GM12874 (cell line): ENCODE measurements around the gene RNASEL.

Experiments used
- TF ChIP-seq, protein P1 (sequence below): IDR thresholded peaks from 2 replicates; pipeline ENCODE4 v1.5.1; 2011; ENCODE audit warnings: low read depth, mild to moderate bottlenecking, control low read depth, low read length, moderate library complexity; ENCODE audit not compliant: insufficient read depth

RNASEL gene

DNA sequence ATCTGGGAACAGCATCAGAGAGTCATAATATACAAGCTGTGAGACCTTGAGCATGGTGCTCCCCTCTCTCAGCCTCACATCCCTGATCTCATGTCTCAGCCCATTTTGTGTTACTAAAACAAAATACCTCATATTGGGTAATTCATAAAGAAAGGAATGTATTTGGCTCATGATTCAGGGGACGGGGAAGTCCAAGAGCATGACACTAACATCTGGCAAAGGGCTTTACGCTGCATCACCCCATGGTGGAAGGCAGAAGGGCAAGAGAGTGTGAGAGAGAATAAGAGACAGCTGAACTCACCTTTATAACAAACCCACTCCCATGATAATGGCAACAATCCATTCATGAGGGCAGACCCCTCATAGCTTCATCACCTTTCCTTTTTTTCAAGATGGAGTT is 36.5 kb downstream of the RNASEL start:
- TF ChIP-seq, protein P1, sequence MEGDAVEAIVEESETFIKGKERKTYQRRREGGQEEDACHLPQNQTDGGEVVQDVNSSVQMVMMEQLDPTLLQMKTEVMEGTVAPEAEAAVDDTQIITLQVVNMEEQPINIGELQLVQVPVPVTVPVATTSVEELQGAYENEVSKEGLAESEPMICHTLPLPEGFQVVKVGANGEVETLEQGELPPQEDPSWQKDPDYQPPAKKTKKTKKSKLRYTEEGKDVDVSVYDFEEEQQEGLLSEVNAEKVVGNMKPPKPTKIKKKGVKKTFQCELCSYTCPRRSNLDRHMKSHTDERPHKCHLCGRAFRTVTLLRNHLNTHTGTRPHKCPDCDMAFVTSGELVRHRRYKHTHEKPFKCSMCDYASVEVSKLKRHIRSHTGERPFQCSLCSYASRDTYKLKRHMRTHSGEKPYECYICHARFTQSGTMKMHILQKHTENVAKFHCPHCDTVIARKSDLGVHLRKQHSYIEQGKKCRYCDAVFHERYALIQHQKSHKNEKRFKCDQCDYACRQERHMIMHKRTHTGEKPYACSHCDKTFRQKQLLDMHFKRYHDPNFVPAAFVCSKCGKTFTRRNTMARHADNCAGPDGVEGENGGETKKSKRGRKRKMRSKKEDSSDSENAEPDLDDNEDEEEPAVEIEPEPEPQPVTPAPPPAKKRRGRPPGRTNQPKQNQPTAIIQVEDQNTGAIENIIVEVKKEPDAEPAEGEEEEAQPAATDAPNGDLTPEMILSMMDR = no peak

DNA sequence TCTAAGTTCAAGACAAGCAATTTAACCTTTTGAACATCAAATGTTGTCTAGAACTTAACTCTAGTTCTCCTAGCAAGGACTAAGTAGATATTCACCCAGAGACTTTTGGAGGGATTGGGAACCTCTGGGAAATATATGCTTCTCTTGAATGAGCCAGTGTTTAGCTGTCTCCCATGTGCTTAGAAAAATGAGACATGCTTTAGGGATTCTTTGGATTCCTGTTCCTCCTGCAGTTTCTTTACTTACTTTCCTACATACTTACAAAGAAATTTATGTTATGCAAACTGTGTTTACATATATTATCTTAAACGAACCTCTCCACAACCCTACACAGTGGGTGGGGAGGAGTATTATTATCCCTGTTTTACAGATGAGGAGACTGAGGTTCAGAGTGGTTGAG is 39.2 kb downstream of the RNASEL start:
- TF ChIP-seq, protein P1 = no peak

DNA sequence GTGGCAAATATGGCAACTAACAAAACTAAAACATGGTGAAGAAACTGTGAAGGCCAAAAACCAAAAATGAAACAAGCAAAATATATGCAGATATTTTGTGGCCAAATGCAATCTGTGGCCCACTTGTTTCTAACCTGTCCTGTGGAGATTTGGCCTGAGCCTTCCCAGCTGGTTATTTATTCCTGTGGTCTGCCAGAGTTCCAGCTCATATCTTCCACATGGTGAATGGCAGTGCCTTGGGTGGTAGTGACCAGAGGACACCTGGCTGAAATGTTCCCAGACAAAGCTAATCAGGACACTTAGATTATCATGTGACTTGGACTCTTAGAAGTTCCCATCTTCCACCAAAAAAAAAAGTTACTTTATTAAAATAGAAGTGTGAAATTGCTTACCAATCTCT is 39.7 kb downstream of the RNASEL start:
- TF ChIP-seq, protein P1 = no peak

DNA sequence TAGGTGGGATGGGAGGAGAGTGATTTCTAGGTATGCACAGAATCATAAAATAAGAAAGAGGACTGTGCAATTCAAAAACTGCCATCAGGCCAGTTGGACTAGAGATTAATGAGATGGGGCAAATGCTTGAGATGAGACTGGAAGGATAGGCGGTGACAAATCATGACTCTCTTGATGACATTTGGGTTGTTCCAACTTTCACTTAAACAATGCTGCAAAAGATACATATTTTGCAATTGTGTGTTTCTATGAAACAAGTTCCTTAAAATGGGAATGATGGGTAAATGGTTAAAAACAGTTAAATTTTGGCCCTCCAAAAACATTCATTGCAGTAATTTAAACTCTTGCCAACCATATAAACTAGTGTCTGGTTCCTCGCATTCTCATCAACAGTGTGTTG is 55.2 kb downstream of the RNASEL start:
- TF ChIP-seq, protein P1 = no peak

DNA sequence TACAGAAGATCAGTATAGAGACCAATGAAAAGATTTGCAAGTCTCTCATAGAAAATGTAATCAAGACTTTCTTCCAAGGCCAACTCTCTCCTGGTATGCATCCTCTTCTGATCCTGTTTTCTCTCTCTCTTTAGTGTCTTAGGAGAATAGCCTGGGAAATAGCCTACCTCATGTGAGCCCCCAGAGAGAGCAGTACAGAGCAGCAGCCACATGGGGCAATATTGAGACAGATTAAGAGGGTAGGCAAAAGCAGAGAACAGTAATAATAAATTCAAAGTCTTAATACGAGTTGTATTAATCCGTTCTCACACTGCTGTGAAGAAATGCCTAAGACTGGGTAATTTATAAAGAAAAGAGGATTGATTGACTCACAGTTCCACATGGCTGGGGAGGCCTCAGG is 61.4 kb downstream of the RNASEL start:
- TF ChIP-seq, protein P1 = no peak

DNA sequence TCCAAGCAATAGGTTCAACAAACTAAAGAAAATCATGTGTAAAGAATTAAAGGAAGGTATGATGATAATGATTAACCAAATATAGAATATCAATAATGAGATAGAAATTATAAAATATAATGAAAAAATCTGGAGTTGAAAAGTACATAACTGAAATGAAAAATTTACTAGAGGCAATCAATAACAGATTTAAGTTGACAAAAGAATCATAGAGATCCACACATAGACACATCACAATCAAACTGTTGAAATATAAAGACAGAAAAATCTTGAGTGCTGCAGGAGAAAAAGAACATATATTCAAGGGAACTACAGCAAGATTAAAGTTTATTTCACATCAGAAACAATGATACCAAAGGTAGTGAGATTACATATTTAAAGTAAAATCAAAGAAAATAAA is 63.7 kb downstream of the RNASEL start:
- TF ChIP-seq, protein P1 = no peak
